HTR-8/SVneo (cell line): ENCODE measurements around the gene LIN7B.
A peak's percentile ranks its signal among the peaks of the same experiment; 100 is the strongest.
"Not testable (repeated sequence)": the region's sequence is repeated elsewhere in the genome, so short reads cannot be mapped to it uniquely, and the experiment has no call there.

Experiments
- DNase-seq: peaks from one replicate; pipeline ENCODE4 v3.0.0; 2011; ENCODE audit warnings: low spot score, mixed read lengths; ENCODE audit not compliant: insufficient read length
- FAIRE-seq: peaks from 2 replicates; lab custom pipeline; 2011; peaks lifted over from hg19 to GRCh38; lab: Jason Lieb, UNC

The LIN7B gene

DNA sequence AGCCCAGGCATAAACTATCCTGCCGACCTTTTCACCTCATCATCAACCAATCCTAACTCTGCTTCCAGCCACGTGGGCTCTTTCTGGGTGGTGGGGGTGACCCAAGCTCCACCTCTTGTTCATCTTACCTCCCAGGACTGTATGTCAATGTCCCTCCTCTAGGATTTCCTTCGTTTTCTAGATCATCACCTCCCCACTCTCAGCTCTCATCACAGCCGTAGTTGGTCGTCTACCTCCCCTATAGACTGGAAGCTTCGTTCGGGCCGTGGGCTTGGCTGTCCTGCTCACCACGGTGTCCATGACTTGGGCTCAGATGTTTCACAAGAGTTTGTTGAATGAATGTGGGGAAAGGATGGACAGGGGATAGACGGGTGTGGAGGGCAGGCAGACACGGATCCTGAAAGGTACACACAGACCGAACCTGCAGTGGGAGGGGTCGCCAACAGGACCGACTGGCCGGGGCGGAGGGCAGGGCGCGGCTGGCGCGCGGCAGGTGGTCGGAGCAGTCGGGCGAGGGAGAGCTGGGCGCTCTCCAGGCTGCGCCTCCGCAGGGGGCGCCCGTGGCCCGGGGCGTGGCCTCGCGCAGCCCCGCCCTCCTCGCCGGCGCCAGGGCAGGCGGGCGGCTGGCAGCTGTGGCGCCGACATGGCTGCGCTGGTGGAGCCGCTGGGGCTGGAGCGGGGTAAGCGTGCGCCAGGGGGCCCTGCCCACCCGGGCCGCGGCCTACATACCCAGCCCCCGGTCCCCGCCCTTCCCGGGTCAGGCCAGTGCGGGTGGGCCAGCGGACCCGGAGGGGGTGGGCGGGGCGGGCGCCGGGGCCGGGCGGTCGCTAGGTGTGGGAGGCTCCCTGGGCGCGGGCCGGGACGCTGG, at the start of gene LIN7B:
Gene LIN7B (plus strand): TSS at position 609 of the 868 bp plus-strand sequence. CDS start 35 bp downstream, at position 644.
- DNase-seq: peak; percentile 85
- peak; percentile 84 for FAIRE-seq

- DNase-seq: peak; percentile 70
- peak; percentile 38 for FAIRE-seq
These were observed 49.2 kb upstream of the LIN7B start, which contains the start of gene NTF4 for GRCh38 chr19:49064768-49065611. Gene NTF4 (minus strand): TSS chr19:49064818. CDS start chr19:49061997, 2,821 bp downstream.

GRCh38 chr19:49065905-49066512, 48.2 kb upstream of the LIN7B start:
- no peak for DNase-seq
- FAIRE-seq: no peak

- FAIRE-seq: no peak
These were observed 46.6 kb upstream of the LIN7B start for GRCh38 chr19:49067554-49067953.

GRCh38 chr19:49069026-49069425, 45.1 kb upstream of the LIN7B start:
- peak; percentile 58 for FAIRE-seq
- DNase-seq: no peak

More at GRCh38 chr19:49067554-49067953, 46.6 kb upstream of the LIN7B start:
- DNase-seq: no peak

DNA sequence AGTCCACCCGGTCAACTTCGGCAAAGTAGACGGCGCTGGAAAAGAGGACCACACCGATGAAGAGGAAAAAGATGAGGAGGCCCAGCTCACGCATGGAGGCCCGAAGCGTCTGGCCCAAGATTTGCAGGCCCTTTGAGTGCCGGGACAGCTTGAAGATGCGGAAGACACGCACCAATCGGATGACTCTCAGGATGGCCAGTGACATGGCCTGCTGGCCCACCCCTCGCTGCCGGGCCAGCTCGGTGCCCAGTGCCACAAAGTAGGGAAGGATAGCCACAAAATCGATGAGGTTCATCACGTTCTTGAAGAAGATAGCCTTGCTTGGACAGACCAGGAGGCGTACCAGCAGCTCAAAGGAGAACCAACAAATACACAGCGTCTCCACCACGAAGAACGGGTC, 43.8 kb upstream of the LIN7B start:
- DNase-seq: no peak
- FAIRE-seq: no peak

GRCh38 chr19:49071860-49072547, 42.2 kb upstream of the LIN7B start:
- DNase-seq: no peak
- no peak for FAIRE-seq

DNA sequence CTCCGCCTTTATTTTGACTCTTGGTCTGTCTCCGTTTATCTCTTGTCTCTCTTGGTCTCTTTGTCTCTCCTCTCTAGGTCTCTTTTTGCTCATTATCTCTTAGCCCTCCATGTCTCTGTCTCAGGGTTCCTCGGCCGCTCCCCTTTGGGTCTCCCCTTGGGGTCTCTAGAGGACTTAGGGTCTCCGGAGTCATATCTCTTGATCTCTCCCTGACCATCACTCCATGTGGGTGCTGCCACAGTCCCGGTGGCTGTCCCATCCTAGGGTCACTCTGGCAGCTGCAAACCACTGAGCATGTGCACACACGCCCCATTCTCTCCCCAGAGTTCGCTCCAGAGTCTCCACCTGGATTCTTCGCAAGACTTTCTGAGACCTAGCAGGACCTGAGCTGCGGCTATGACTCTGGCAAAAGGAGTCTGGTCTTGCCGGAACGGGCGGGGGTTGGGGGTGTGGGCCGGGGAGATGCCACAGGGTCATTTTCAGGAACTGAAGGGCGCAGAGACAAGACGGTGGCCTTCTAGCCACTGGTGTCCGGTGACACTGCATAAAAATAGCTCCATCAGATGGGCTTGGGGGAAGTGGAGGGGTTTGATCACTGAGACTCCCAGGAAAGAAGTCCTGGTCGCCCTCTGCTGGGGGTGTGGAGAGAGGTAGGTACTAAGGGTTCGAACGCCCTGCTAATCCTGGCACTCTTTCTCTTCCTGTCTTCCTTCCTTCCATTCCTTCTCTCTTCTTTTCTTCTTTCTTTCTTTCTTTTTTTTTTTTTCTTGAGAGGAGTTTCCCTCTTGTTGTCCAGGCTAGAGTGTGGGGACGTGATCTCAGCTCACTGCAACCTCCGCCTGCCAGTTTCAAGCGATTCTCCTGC, 40.4 kb upstream of the LIN7B start:
- no peak for DNase-seq

DNA sequence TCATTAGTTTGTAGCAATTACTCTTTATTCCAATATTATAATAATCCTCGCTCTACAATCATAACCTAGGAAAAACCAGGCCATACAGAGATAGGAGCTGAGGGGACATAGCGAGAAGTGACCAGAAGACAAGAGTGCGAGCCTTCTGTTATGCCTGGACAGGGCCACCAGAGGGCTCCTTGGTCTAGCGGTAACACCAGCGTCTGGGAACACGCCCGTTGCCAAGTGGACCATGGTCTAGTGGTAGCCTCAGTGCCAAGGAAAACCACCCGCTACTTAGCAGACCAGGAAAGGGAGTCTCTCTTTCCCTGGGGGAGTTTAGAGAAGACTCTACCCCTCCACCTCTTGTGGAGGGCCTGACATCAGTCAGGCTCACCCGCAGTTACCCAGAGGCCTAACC, 39.3 kb upstream of the LIN7B start:
- DNase-seq, FAIRE-seq: not testable (repeated sequence)

More for the DNA sequence above, 40.4 kb upstream of the LIN7B start:
- FAIRE-seq: no peak

DNA sequence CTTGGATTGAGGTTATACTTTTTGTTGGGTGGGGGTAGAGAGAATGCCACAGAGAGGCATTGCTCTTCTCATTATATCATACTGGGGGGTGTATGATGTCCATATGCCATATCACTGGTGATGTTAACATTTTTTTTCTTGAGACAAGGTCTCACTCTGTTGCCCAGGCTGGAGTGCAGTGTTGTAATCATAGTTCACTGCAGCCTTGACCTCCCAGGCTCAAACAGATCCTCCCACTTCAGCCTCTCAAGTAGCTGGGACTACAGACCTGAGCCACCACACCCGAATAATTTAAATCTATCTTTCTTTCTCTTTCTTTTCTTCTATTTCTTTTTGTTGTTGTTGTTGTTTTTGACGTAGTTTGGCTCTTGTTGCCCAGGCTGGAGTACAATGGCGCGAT, 33.8 kb upstream of the LIN7B start:
- DNase-seq: no peak
- FAIRE-seq: no peak

DNA sequence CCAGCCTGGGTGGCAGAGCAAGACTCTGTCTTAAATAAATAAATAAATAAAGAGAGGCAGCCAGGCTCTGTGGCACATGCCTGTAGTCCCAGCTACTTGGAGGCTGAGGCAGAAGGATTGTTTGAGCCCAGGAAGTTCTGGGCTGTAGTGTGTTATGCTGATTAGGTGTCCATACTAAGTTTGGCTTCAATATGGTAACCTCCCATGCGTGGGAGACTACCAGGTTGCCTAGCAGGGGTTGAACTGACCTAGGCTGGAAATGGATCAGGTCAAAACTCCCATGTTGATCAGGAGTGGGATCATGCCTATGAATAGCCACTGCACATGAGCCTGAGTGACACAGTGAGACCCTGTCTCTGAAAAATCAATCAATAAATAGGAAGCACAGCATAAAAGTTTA, 32.9 kb upstream of the LIN7B start:
- FAIRE-seq (no peak), DNase-seq (no peak)

DNA sequence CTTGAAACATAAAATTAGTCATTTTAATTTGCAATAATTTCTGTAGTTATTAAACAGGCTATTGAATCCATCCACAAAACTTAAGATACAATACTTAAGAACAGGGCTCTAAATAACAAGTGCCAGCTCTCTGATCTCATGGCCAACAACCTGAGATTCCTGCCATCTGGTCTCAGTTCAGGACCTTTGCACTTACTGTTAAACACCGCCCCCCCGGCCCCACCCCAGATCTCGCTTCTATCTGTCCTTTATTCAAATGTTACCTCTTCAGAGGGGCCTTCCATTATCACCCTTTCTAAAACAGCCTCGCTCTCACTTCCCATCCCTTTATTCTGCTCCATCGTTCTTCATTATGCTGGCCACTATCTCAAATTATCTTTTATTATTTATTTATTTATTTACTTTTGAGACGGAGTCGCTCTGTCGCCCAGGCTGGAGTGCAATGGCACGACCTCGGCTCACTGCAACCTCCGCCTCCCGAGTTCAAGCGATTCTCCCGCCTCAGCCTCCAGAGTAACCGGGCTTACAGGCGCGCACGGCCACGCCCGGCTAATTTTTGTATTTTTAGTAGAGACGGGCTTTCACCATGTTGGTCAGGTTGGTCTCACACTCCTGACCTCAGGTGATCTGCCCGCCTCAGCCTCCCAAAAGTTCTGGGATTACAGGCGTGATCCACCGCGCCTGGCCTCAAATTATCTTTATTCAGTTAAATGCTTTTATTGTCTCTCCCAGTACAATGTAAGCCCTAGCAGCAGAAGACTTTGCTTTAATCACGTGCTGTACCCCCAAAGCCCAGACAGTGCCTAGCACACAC, 29.8 kb upstream of the LIN7B start:
- no peak for FAIRE-seq
- no peak for DNase-seq

GRCh38 chr19:49085020-49085867, 28.9 kb upstream of the LIN7B start, which contains the start of gene SNRNP70:
Gene SNRNP70 (plus strand): TSS chr19:49085451. CDS start chr19:49086415, 964 bp downstream.
- peak; percentile 96 for FAIRE-seq

DNA sequence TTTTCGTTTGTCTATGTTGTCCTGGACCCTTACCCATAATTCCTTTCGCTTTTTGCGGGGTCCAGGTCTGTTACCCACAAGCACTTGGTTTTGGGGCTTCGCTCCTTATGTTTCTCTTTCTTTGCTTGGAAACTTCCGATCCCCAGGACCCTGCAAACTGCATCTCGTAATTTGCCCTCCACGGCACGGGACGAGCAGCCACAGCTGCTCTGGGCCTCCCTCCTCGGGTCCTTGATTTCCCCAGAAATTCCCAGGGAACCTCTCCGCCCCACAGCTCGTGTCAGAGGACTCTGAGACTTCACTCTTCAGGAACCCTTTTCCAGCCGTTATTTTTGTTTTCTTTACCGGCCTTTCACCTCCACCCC, 28.3 kb upstream of the LIN7B start:
- FAIRE-seq: no peak

More at GRCh38 chr19:49085020-49085867, 28.9 kb upstream of the LIN7B start, which contains the start of gene SNRNP70:
- DNase-seq: peak; percentile 99

DNA sequence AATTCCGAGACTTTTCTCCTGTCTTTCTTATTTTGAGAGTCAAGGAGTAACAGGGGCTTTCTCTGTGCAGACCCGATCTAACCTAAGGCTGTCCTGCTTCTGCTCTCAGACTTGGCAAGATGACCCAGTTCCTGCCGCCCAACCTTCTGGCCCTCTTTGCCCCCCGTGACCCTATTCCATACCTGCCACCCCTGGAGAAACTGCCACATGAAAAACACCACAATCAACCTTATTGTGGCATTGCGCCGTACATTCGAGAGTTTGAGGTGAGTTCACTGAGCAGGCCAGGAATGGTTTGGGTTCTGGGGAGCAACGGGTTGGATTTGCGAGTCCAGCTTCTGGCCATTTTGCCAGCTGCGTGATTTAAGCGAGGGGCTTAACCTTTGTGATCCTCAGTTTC, 27.9 kb upstream of the LIN7B start:
- FAIRE-seq: no peak

More for the DNA sequence above, 28.3 kb upstream of the LIN7B start:
- DNase-seq: no peak

DNA sequence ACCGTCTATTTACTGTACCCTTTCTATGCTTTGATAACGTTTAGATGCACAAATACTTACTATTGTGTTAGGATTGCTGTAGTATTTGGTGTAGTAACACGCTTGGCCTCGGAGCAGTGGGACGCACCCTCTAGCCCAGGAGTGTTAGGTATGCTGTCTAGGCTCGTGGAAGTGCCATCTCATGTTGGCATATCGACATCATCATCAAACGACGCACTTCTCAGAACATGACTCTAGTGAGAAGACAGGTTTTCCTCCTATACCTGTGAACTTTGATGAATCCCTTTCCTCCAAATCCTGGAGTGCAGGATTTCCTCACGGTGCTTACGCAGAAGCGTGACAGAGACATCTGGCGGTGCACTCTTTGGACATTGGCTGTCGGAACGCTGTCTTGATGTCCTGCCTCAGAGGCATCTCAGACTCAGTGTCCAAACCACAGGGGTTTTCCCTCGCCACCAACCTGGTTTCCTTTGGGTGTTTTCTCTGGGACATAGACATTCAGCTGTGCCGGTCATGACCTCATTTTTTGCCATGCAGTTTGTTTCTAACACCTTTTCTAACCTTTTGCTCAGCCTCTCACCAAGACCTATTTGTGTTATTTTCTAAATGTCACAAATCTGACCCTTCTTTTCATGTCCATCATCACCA, 22.7 kb upstream of the LIN7B start:
- DNase-seq (no peak), FAIRE-seq (no peak)

More for the DNA sequence above, 27.9 kb upstream of the LIN7B start:
- no peak for DNase-seq

- no peak for FAIRE-seq
- DNase-seq: no peak
These were observed 21.5 kb upstream of the LIN7B start for GRCh38 chr19:49092686-49093085.
